HEK293T (cell line): Measurements from ENCODE around the gene ATP10A.

ENCODE experiments used
- CTCF ChIA-PET: fragments of 350-600 bp; formaldehyde crosslinking; extraction: SDS; loops from one replicate; lab custom pipeline; 2021; ENCODE audit warnings: antibody characterized with exemption, inconsistent platforms; lab: Yijun Ruan, JAX
- POLR2A ChIA-PET: fragments of 350-600 bp; formaldehyde crosslinking; extraction: SDS; loops from one replicate; lab custom pipeline; 2020; ENCODE audit warnings: antibody characterized with exemption, inconsistent platforms; lab: Yijun Ruan, JAX
- DNase-seq: peaks from one replicate; pipeline ENCODE4 v3.0.0; 2012; ENCODE audit warnings: mixed read lengths; ENCODE audit errors: extremely low spot score
- ARNT ChIP-seq: fragments of 450-650 bp; IDR thresholded peaks from 2 replicates; pipeline ENCODE4 v1.6.1; 2017; ENCODE audit warnings: mild to moderate bottlenecking
- BHLHE40 ChIP-seq: fragments of 450-650 bp; IDR thresholded peaks from 2 replicates; pipeline ENCODE4 v1.6.1; 2016; ENCODE audit warnings: mild to moderate bottlenecking, moderate library complexity, borderline replicate concordance
- CTBP1 ChIP-seq: fragments of 450-650 bp; IDR thresholded peaks from 2 replicates; pipeline ENCODE4 v1.6.1; 2016; ENCODE audit warnings: borderline replicate concordance
- ELF4 ChIP-seq: fragments of 450-650 bp; IDR thresholded peaks from 2 replicates; pipeline ENCODE4 v1.6.1; 2017; ENCODE audit warnings: antibody characterized with exemption
- FOXA1 ChIP-seq: fragments of 450-650 bp; IDR thresholded peaks from 2 replicates; pipeline ENCODE4 v1.6.1; 2016; ENCODE audit warnings: mild to moderate bottlenecking
- FOXK2 ChIP-seq: fragments of 450-650 bp; IDR thresholded peaks from 2 replicates; pipeline ENCODE4 v1.6.1; 2016; ENCODE audit warnings: mild to moderate bottlenecking
- FOXM1 ChIP-seq: fragments of 450-650 bp; IDR thresholded peaks from 2 replicates; pipeline ENCODE4 v1.6.1; 2017; ENCODE audit warnings: mild to moderate bottlenecking, borderline replicate concordance
- HDGF ChIP-seq: fragments of 450-650 bp; IDR thresholded peaks from 2 replicates; pipeline ENCODE4 v1.6.1; 2017; ENCODE audit warnings: antibody characterized with exemption, borderline replicate concordance
- L3MBTL2 ChIP-seq: fragments of 450-650 bp; conservative IDR thresholded peaks from 2 replicates; pipeline ENCODE4 v1.6.1; 2016; ENCODE audit warnings: mild to moderate bottlenecking
- LEF1 ChIP-seq: fragments of 450-650 bp; IDR thresholded peaks from 2 replicates; pipeline ENCODE4 v1.6.1; 2017; ENCODE audit warnings: mild to moderate bottlenecking, borderline replicate concordance
- NFRKB ChIP-seq: fragments of 450-650 bp; IDR thresholded peaks from 2 replicates; pipeline ENCODE4 v1.6.1; 2016; ENCODE audit warnings: mild to moderate bottlenecking, moderate library complexity
- SP1 ChIP-seq: fragments of 450-650 bp; IDR thresholded peaks from 2 replicates; pipeline ENCODE4 v1.6.1; 2017
- SUZ12 ChIP-seq: fragments of 450-650 bp; IDR thresholded peaks from 2 replicates; pipeline ENCODE4 v1.6.1; 2016; ENCODE audit warnings: mild to moderate bottlenecking
- TARDBP ChIP-seq: fragments of 450-650 bp; IDR thresholded peaks from 2 replicates; pipeline ENCODE4 v1.6.1; 2016
- ZNF384 ChIP-seq: fragments of 450-650 bp; IDR thresholded peaks from 2 replicates; pipeline ENCODE4 v1.6.1; 2016
- TF ChIP-seq, protein P1 (sequence below): fragments of 450-650 bp; IDR thresholded peaks from 2 replicates; pipeline ENCODE4 v1.6.1; 2016

ATP10A gene

DNA sequence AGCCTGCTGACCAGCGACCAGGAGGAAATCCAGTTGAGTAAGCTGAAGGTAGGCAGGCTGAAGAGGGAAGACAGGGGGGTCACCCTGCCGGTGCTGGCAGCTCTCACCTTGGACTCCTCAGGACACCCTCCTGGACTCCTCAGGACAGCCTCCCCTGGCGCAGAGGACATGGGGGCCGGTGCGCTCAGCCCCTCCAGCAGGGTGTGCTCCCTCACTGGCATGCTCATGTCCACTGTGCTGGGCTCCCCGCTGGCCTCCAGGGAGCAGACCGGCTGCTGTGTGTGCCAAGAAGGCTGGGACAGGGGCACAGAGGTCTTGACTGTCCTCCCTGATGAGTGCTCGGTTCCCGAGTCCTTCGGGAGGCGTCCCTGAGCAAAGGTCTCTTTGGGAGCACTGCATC, 183.6 kb downstream of the ATP10A start:
- no peak for DNase-seq
- CTCF ChIA-PET: no interaction called here

DNA sequence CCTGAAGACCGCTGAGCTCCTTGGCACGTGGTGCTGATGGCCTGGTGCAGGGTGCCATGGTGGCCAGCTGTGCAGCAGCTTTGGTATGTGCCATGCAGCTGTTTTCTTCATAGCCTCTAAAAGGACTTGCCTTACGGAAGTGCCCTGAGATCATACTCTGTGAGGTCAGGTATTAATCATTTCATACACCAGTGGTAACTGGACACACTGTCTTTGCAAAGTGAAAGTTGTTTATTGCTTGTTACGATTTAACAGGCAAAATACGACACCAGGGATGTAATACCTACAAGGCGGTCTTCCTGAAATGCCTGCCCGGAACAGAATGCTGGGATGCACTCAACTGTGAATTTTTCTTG, 184.6 kb downstream of the ATP10A start:
- no peak for DNase-seq
- CTCF ChIA-PET: no interaction called here
- POLR2A ChIA-PET: no interaction called here
- TF ChIP-seq BHLHE40 (no peak), LEF1 (no peak), HDGF (no peak), L3MBTL2 (no peak), FOXM1 (no peak), FOXA1 (no peak), NFRKB (no peak), ZNF384 (no peak), ELF4 (no peak), SUZ12 (no peak), CTBP1 (no peak), SP1 (no peak), ARNT (no peak)
- TF ChIP-seq, protein P1, sequence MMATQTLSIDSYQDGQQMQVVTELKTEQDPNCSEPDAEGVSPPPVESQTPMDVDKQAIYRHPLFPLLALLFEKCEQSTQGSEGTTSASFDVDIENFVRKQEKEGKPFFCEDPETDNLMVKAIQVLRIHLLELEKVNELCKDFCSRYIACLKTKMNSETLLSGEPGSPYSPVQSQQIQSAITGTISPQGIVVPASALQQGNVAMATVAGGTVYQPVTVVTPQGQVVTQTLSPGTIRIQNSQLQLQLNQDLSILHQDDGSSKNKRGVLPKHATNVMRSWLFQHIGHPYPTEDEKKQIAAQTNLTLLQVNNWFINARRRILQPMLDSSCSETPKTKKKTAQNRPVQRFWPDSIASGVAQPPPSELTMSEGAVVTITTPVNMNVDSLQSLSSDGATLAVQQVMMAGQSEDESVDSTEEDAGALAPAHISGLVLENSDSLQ: no peak

More for the DNA sequence above, 183.6 kb downstream of the ATP10A start:
- TF ChIP-seq ZNF384: no peak
- TF ChIP-seq L3MBTL2: no peak
- TF ChIP-seq SUZ12: no peak
- POLR2A ChIA-PET: no interaction called here

DNA sequence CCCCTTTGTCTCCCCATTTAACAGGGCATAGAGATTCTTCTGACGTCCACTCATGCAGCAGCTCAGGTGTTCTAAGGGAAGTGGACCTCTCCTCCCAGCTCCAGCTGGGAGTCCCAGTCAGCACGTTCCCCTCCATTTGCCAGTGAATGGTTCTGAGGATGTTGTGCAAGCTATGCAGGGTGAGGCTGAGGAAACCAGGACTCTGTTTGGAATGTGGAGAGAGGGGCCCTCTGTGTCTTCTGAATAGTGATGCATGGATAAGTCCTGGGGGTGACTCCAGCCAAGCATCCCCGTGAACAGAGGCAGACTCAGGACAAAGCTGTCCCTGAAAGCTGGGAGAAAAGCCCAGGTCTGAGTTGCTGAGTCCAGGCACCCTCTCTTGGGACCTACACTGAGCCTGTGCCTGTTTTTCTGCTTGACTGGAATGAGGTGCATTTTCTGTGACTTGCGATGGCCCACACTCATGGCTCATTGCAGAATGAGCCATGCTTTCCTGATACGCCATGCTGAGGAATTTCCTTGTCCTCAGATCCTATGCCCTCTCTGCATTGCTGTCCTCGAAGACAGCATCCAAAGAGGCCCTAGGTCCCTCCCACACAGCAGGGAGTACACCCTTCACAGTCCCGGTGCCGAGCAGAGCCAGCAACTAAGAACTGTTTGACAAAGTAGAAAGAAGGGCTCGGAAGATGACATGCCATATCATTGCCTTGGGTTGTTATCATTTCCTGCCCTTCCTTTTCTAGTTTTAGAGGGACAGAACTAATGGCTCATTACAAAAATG, 185.2 kb downstream of the ATP10A start:
- ChIA-PET CTCF (no interaction called here), POLR2A (no interaction called here)
- no peak for DNase-seq
- no peak for TF ChIP-seq SUZ12
- TF ChIP-seq, protein P1: no peak
- TF ChIP-seq L3MBTL2: no peak
- no peak for TF ChIP-seq FOXM1
- TF ChIP-seq NFRKB: no peak
- no peak for TF ChIP-seq FOXK2
- TF ChIP-seq CTBP1: no peak
- TF ChIP-seq ARNT: no peak

DNA sequence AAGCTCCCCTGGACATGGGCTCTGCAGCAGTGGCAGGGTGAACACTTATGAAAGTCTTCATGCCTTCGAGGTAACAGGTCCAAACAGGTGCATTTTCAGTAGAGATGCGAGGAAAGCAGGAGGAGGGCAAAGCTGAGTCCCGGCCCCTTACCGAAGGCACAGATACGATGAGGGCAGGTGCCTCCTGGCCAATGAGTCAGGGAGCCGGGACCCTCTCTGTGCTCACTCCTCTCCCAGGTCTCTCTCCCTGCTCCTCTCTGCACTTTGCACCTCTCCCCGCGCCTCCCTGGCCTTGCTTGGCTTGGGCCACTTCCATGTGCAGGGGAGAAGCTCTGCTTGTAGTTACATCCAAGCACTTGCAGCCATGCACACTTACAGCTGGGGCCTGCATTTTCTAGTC, 187.1 kb downstream of the ATP10A start:
- no peak for DNase-seq
- CTCF ChIA-PET: no interaction called here
- POLR2A ChIA-PET: no interaction called here
- TF ChIP-seq FOXA1 (no peak), HDGF (no peak), ARNT (no peak), TARDBP (no peak), FOXM1 (no peak), NFRKB (no peak), L3MBTL2 (no peak), ELF4 (no peak), ZNF384 (no peak), FOXK2 (no peak), SUZ12 (no peak), BHLHE40 (no peak), SP1 (no peak), LEF1 (no peak), CTBP1 (no peak)
- TF ChIP-seq, protein P1: no peak

DNA sequence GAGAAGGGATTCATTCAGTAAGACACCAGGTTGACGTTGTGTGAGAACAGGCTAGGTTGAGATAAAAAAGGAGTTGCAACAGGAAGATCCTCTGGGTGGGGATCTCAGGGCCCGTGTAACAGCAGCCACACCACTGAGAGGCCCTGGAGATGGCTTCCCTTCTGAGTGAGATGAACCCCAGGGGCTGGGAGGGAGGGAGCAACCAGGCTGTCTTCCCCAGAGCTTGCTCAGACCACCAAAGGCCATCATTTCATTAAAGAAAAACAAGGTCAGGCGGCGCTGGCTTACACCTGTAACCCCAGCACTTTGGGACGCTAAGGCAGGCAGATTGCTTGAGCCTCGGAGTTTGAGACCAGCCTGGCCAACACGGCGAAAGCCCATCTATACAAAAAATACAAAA, 187.7 kb downstream of the ATP10A start:
- no peak for DNase-seq
- TF ChIP-seq FOXK2 (no peak), NFRKB (no peak), ARNT (no peak), ELF4 (no peak), SP1 (no peak), BHLHE40 (no peak), L3MBTL2 (no peak), HDGF (no peak), SUZ12 (no peak), FOXA1 (no peak), LEF1 (no peak)
- TF ChIP-seq, protein P1: no peak
- POLR2A ChIA-PET: no interaction called here
- CTCF ChIA-PET: no interaction called here

DNA sequence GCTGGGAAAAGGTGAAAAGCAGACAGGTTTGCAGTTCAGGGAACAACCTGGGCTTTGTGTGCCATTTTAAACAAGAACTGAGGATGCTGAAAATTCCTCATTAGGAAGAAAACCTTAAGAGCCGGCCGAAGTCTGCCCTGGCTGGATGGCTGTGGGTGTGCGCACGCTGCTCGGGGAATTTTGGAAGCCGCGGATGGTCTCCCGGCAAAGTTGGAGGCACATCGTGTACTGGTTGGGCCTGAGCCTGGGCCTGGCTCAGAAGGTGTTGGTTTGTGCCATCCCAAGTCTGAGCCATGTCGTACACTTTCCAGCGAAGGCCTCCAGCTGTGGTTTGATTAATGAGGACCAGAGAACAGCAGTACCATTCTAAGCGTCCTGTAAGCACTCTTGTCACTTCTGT, 188.2 kb downstream of the ATP10A start:
- CTCF ChIA-PET: no interaction called here
- POLR2A ChIA-PET: no interaction called here
- no peak for DNase-seq
- TF ChIP-seq FOXM1 (no peak), FOXA1 (no peak)
